ENCODE measurements around the gene MBD2. TPM values are rescaled to one million over a fixed set of nuclear protein-coding genes. Genes with fewer than 3 reads are reported as not detected.

MBD2 gene
- total RNA-seq, 4 donors from 2014 or later, result 33.3 to 58.6 (median 44.6) TPM

- no peak for ATAC-seq (ENCODE audit: low FRiP score)
- no peak for TF ChIP-seq CTCF (IDR thresholded peaks at IDR 0.05)
Observed at GRCh38 chr18:54141041-54141608, 83.3 kb downstream of the MBD2 start.

GRCh38 chr18:54140641-54141040 lies 83.8 kb downstream of the MBD2 start:
- DNase-seq (ENCODE audit: low spot score) (no peak), ATAC-seq (ENCODE audit: low FRiP score) (no peak)
- TF ChIP-seq CTCF (IDR thresholded peaks at IDR 0.05), result no peak

More at GRCh38 chr18:54141041-54141608, 83.3 kb downstream of the MBD2 start:
- no peak for DNase-seq (ENCODE audit: low spot score)

GRCh38 chr18:54135216-54135615 lies 89.3 kb downstream of the MBD2 start:
- TF ChIP-seq CTCF (IDR thresholded peaks at IDR 0.05), result no peak
- DNase-seq (ENCODE audit: low spot score), result no peak
- ATAC-seq (ENCODE audit: low FRiP score), result no peak

GRCh38 chr18:54134053-54134452 lies 90.4 kb downstream of the MBD2 start:
- no peak for DNase-seq (ENCODE audit: low spot score)

GRCh38 chr18:54130631-54131030 lies 93.8 kb downstream of the MBD2 start:
- TF ChIP-seq CTCF (IDR thresholded peaks at IDR 0.05), result no peak
- ATAC-seq (ENCODE audit: low FRiP score) (no peak), DNase-seq (ENCODE audit: low spot score) (no peak)

More at GRCh38 chr18:54134053-54134452, 90.4 kb downstream of the MBD2 start:
- no peak for TF ChIP-seq CTCF (IDR thresholded peaks at IDR 0.05)
- no peak for ATAC-seq (ENCODE audit: low FRiP score)

GRCh38 chr18:54130177-54130576 lies 94.3 kb downstream of the MBD2 start:
- ATAC-seq (ENCODE audit: low FRiP score), result no peak
- DNase-seq (ENCODE audit: low spot score), result no peak
- no peak for TF ChIP-seq CTCF (IDR thresholded peaks at IDR 0.05)

- ATAC-seq (ENCODE audit: low FRiP score) (no peak), DNase-seq (ENCODE audit: low spot score) (no peak)
- TF ChIP-seq CTCF (IDR thresholded peaks at IDR 0.05), result no peak
Observed at GRCh38 chr18:54129448-54130067, 94.9 kb downstream of the MBD2 start.
